SU-DHL-6 (cell line): ENCODE data around the gene SPINT1.

ENCODE experiments used
- H2AFZ ChIP-seq: fragments of 200-600 bp; sonication (generic); 2 replicates; pipeline ENCODE4 v1.6.1; 2014; ENCODE audit warnings: low read depth, mild to moderate bottlenecking, moderate library complexity, mixed read lengths, antibody characterized with exemption, low read length; ENCODE audit not compliant: severe bottlenecking
- H3F3A ChIP-seq: fragments of 200-600 bp; shearing (Covaris generic); 2 replicates; pipeline ENCODE4 v1.6.0; 2016; ENCODE audit warnings: antibody characterized with exemption, mild to moderate bottlenecking; ENCODE audit not compliant: insufficient read depth
- H3K27ac ChIP-seq: fragments of 200-600 bp; sonication (generic); 2 replicates; pipeline ENCODE4 v1.5.1; 2016; ENCODE audit warnings: low read depth, mild to moderate bottlenecking, low read length, moderate library complexity, mixed read lengths
- H3K27me3 ChIP-seq: fragments of 200-600 bp; sonication (generic), shearing (Covaris generic); 2 replicates; pipeline ENCODE4 v1.6.0; 2014; ENCODE audit warnings: mild to moderate bottlenecking, low read length
- H3K36me3 ChIP-seq: fragments of 200-600 bp; sonication (generic); 2 replicates; pipeline ENCODE4 v1.6.1; 2014; ENCODE audit warnings: mild to moderate bottlenecking, low read length, mixed read lengths
- H3K4me2 ChIP-seq: fragments of 300-600, 200-600 bp; shearing (Covaris generic), sonication (generic); 2 replicates; pipeline ENCODE4 v1.6.0; 2014; ENCODE audit warnings: low read length, low read depth, mild to moderate bottlenecking; ENCODE audit not compliant: poor library complexity, severe bottlenecking
- H3K4me3 ChIP-seq: fragments of 200-600 bp; sonication (generic); 2 replicates; pipeline ENCODE4 v1.5.1; 2014; ENCODE audit warnings: antibody characterized with exemption, low read length, mild to moderate bottlenecking, mixed read lengths; ENCODE audit not compliant: insufficient read depth, poor library complexity, severe bottlenecking
- H3K79me2 ChIP-seq: fragments of 200-600 bp; sonication (generic); 2 replicates; pipeline ENCODE4 v1.6.1; 2014; ENCODE audit warnings: mild to moderate bottlenecking, low read length, moderate library complexity; ENCODE audit not compliant: insufficient read depth
- H3K9ac ChIP-seq: fragments of 200-600 bp; sonication (generic); 2 replicates; pipeline ENCODE4 v1.7.0; 2014; ENCODE audit warnings: mild to moderate bottlenecking, low read length
- H3K9me2 ChIP-seq: fragments of 200-600 bp; sonication (generic); replicated peaks from 2 replicates; pipeline ENCODE4 v1.6.1; 2014; ENCODE audit warnings: low read length; ENCODE audit not compliant: insufficient read depth
- H3K9me3 ChIP-seq: fragments of 200-600 bp; sonication (generic); 2 replicates; pipeline ENCODE4 v1.6.1; 2014; ENCODE audit warnings: low read length, mixed read lengths; ENCODE audit not compliant: insufficient read depth
- H4K20me1 ChIP-seq: fragments of 200-600 bp; sonication (generic); 2 replicates; pipeline ENCODE4 v1.6.1; 2014; ENCODE audit warnings: low read depth, mild to moderate bottlenecking, antibody characterized with exemption, low read length, moderate library complexity, mixed read lengths
- CTCF ChIP-seq: fragments of 200-600 bp; sonication (generic); IDR thresholded peaks from one replicate; pipeline ENCODE4 v1.5.1; 2017; ENCODE audit warnings: antibody characterized with exemption, mild to moderate bottlenecking, low read length, moderate library complexity; ENCODE audit not compliant: insufficient read depth, poor library complexity, severe bottlenecking
- EZH2phosphoT487 ChIP-seq: fragments of 200-600 bp; sonication (generic), shearing (Covaris generic); conservative IDR thresholded peaks from 2 replicates; pipeline ENCODE4 v1.6.1; 2018; ENCODE audit warnings: mild to moderate bottlenecking, antibody characterized with exemption, low read length, moderate library complexity, mixed read lengths

The SPINT1 gene

DNA sequence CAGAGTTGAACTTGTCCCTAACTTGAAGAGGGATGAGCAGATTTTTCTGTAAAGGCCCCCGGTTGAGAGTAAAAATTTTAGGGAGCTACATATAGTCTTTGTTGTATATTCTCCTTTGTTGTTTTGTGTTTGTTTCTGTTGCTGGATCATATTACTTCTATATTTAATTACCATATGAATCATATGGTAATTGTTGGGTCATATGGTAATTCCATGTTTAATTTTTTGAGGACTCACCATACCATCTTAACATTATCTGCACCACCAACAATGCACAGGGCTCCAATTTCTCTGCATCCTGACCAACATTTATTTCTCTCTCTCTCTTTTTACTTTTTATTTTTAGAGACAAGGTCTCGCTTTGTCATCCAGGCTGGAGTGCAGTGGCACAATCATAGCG, 44.3 kb upstream of the SPINT1 start:
- H3K9ac ChIP-seq, result no peak overlapping the region
- no peaks in the 10 kb centered on the region for H3K9me2 ChIP-seq
- no peak overlapping the region for H3K4me2 ChIP-seq
- H3K27me3 ChIP-seq, result no peaks in the 10 kb centered on the region
- no peaks in the 10 kb centered on the region for H3K36me3 ChIP-seq
- no peaks in the 10 kb centered on the region for H3K9me3 ChIP-seq
- no peak for TF ChIP-seq EZH2phosphoT487
- TF ChIP-seq CTCF, result no peak
- no peak overlapping the region for H2AFZ ChIP-seq
- no peak overlapping the region for H3K27ac ChIP-seq
- H3K4me3 ChIP-seq, result no peak overlapping the region
- no peaks in the 10 kb centered on the region for H3F3A ChIP-seq
- H3K79me2 ChIP-seq, result peaks cover 78% of the 10 kb centered on the region
- H4K20me1 ChIP-seq, result no peaks in the 10 kb centered on the region

DNA sequence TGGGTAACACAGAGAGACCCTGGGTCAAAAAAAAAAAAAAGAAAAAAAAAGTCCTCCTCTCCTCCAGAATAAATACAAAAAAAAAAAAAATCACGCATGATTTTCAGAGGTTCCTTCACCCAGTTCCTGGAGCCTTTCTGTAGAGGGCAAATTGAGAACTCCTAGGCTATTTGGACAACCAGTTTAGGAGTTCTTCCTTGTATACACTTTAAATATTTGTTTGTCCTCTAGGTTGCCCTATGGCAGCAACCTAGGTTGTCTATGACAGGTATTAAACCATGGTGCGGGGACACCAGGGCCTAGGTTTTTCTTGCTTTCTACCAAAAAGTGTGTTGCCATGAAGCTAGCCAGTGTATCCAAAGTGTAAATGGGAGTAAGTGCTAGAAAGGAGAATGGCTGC, 40.8 kb upstream of the SPINT1 start:
- Histone ChIP-seq H2AFZ (no peak overlapping the region), H3K79me2 (peaks cover 68% of the 10 kb centered on the region), H3F3A (no peaks in the 10 kb centered on the region), H3K9me2 (no peaks in the 10 kb centered on the region), H3K27ac (no peak overlapping the region), H3K9ac (no peak overlapping the region), H3K4me2 (no peak overlapping the region), H3K4me3 (no peak overlapping the region), H3K36me3 (no peaks in the 10 kb centered on the region), H4K20me1 (no peaks in the 10 kb centered on the region), H3K9me3 (no peaks in the 10 kb centered on the region), H3K27me3 (no peaks in the 10 kb centered on the region)
- no peak for TF ChIP-seq CTCF
- no peak for TF ChIP-seq EZH2phosphoT487

GRCh38 chr15:40803688-40804087, 40.2 kb upstream of the SPINT1 start:
- no peak overlapping the region for H2AFZ ChIP-seq
- no peak overlapping the region for H3K4me3 ChIP-seq
- no peak overlapping the region for H3K9ac ChIP-seq
- no peak overlapping the region for H3K4me2 ChIP-seq
- no peaks in the 10 kb centered on the region for H3K9me3 ChIP-seq
- no peak for TF ChIP-seq CTCF
- no peak for TF ChIP-seq EZH2phosphoT487
- H4K20me1 ChIP-seq, result no peaks in the 10 kb centered on the region
- no peak overlapping the region for H3K27ac ChIP-seq
- H3K36me3 ChIP-seq, result no peaks in the 10 kb centered on the region
- H3K9me2 ChIP-seq, result no peaks in the 10 kb centered on the region
- H3K79me2 ChIP-seq, result peaks cover 63% of the 10 kb centered on the region
- H3K27me3 ChIP-seq, result no peaks in the 10 kb centered on the region
- no peaks in the 10 kb centered on the region for H3F3A ChIP-seq

GRCh38 chr15:40806672-40807027, 37.2 kb upstream of the SPINT1 start:
- peak overlapping the region; percentile 98 for H3K9ac ChIP-seq
- peak overlapping the region; percentile 95 for H3K4me3 ChIP-seq
- H2AFZ ChIP-seq, result peak overlapping the region; percentile 99

More at GRCh38 chr15:40806672-40807027, 37.2 kb upstream of the SPINT1 start:
- H4K20me1 ChIP-seq, result no peaks in the 10 kb centered on the region
- H3K9me2 ChIP-seq, result no peaks in the 10 kb centered on the region
- H3K36me3 ChIP-seq, result no peaks in the 10 kb centered on the region
- no peaks in the 10 kb centered on the region for H3F3A ChIP-seq
- H3K79me2 ChIP-seq, result peaks cover 45% of the 10 kb centered on the region
- no peaks in the 10 kb centered on the region for H3K27me3 ChIP-seq
- peak overlapping the region; percentile 90 for H3K27ac ChIP-seq
- no peak for TF ChIP-seq CTCF
- TF ChIP-seq EZH2phosphoT487, result no peak
- no peaks in the 10 kb centered on the region for H3K9me3 ChIP-seq
- H3K4me2 ChIP-seq, result peak overlapping the region; percentile 96
